DND-41 (cell line): ENCODE results near the gene PLA1A.
"Not testable (repeated sequence)": the region's sequence is repeated elsewhere in the genome, so short reads cannot be mapped to it uniquely, and the experiment has no call there.

ENCODE experiments used
- ATAC-seq: fragments of 200-7000 bp; cut with Tn5 transposase; 3 replicates; pipeline ENCODE4 v1.9.1; 2021; ENCODE audit warnings: low read depth; ENCODE audit not compliant: insufficient read depth
- DNase-seq: peaks from one replicate; pipeline ENCODE4 v3.0.0-alpha.2; 2020
- H2AFZ ChIP-seq: 2 replicates; pipeline ENCODE4 v1.6.0; 2012; ENCODE audit warnings: low read depth, low read length
- H3K27ac ChIP-seq: 2 replicates; pipeline ENCODE4 v1.5.1; 2012; ENCODE audit warnings: low read length, inconsistent platforms
- H3K27me3 ChIP-seq: fragments of 200-600 bp; sonication (generic); 2 replicates; pipeline ENCODE4 v1.6.0; 2012; ENCODE audit warnings: low read length, mild to moderate bottlenecking, inconsistent platforms; ENCODE audit not compliant: insufficient read depth, poor library complexity
- H3K36me3 ChIP-seq: 2 replicates; pipeline ENCODE4 v1.5.1; 2012; ENCODE audit warnings: low read length, inconsistent platforms; ENCODE audit not compliant: insufficient read depth
- H3K4me1 ChIP-seq: 2 replicates; pipeline ENCODE4 v1.5.1; 2012; ENCODE audit warnings: mild to moderate bottlenecking, low read length; ENCODE audit not compliant: insufficient read depth
- H3K4me2 ChIP-seq: 2 replicates; pipeline ENCODE4 v1.6.0; 2012; ENCODE audit warnings: mild to moderate bottlenecking, moderate library complexity, low read length, inconsistent platforms; ENCODE audit not compliant: insufficient read depth
- H3K4me3 ChIP-seq, 2 experiments: fragments of 200-600 bp in 1 of 2; shearing (Covaris generic) in 1 of 2; 2 replicates each; pipeline ENCODE4 v1.5.1; 2012 to 2016; ENCODE audit warnings: inconsistent platforms in 2 of 2, low read length in 2 of 2, mild to moderate bottlenecking in 2 of 2, low read depth in 1 of 2, moderate library complexity in 1 of 2
- H3K79me2 ChIP-seq: 2 replicates; pipeline ENCODE4 v1.6.0; 2012; ENCODE audit warnings: low read length, inconsistent platforms; ENCODE audit not compliant: insufficient read depth
- H3K9ac ChIP-seq: 2 replicates; pipeline ENCODE4 v1.6.0; 2012; ENCODE audit warnings: low read depth, mild to moderate bottlenecking, inconsistent platforms, low read length, moderate library complexity
- H3K9me3 ChIP-seq: 2 replicates; pipeline ENCODE4 v1.5.1; 2012; ENCODE audit warnings: low read length, moderate library complexity, mild to moderate bottlenecking, inconsistent platforms; ENCODE audit not compliant: insufficient read depth, severe bottlenecking
- H4K20me1 ChIP-seq: 2 replicates; pipeline ENCODE4 v1.6.0; 2012; ENCODE audit warnings: low read length; ENCODE audit not compliant: insufficient read depth
- CTCF ChIP-seq: IDR thresholded peaks from 2 replicates; pipeline ENCODE4 v1.5.1; 2012; ENCODE audit warnings: borderline replicate concordance, low read length, moderate library complexity, mild to moderate bottlenecking; ENCODE audit not compliant: poor library complexity, severe bottlenecking; ENCODE audit errors: extremely low read depth
- EZH2 ChIP-seq: IDR thresholded peaks from 3 replicates; pipeline ENCODE4 v1.6.1; 2012; ENCODE audit warnings: borderline replicate concordance, low read depth, mild to moderate bottlenecking, moderate library complexity, low read length, inconsistent platforms; ENCODE audit not compliant: severe bottlenecking

Gene PLA1A

DNA sequence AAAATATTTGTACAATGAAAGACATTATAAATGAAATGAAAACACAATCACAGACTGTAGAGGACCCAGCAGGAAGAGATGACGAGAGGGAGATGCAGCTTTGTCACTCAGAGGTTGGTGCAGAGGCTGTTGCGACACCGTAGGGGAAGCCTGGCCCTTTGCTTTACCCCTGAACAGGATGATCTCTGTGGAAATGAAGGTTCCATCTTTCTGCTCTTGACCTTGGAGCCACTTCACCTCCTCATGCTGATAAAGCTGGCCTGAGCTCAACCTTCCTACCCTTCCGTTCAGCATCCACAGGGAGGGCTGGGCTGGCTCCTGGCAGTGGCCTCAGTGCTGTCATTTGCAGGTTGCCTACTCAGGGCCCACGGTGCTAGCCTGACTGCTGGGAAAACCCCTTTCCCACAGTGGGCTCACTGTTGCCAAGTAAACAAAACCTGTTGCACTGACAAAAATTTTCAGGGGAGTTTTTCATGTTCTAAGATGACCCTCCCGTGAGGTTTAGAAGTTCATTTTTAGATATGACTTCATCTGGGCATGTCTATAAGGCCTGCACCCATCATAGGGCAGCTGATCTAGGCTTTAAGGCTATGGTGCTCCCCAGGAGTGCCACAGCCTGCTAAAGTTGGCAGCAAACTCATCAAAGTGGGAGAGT is 35.3 kb upstream of the PLA1A start:
- no peak for ATAC-seq
- Histone ChIP-seq H3K4me3 (no peak overlapping the region), H3K27ac (no peak overlapping the region), H3K9ac (no peak overlapping the region), H3K79me2 (no peaks in the 10 kb centered on the region), H4K20me1 (no peaks in the 10 kb centered on the region), H3K36me3 (no peaks in the 10 kb centered on the region), H3K27me3 (no peaks in the 10 kb centered on the region), H2AFZ (no peak overlapping the region), H3K4me2 (no peak overlapping the region), H3K9me3 (no peaks in the 10 kb centered on the region), H3K4me1 (no peaks in the 10 kb centered on the region)
- no peak for TF ChIP-seq CTCF
- no peak for DNase-seq

- H4K20me1 ChIP-seq, H3K4me2 ChIP-seq, H3K4me3 ChIP-seq, H3K9me3 ChIP-seq, H3K4me1 ChIP-seq, DNase-seq, H3K79me2 ChIP-seq, H3K36me3 ChIP-seq, H2AFZ ChIP-seq, H3K27ac ChIP-seq, ATAC-seq, H3K27me3 ChIP-seq, H3K9ac ChIP-seq: not testable (repeated sequence)
Observed at GRCh38 chr3:119563334-119563733, 34.4 kb upstream of the PLA1A start.

- DNase-seq (no peak), ATAC-seq (no peak)
- Histone ChIP-seq H4K20me1 (no peaks in the 10 kb centered on the region), H3K27me3 (no peaks in the 10 kb centered on the region), H3K4me1 (no peaks in the 10 kb centered on the region), H3K27ac (no peak overlapping the region), H3K4me2 (no peak overlapping the region), H2AFZ (no peak overlapping the region), H3K9ac (no peak overlapping the region), H3K9me3 (no peaks in the 10 kb centered on the region), H3K36me3 (no peaks in the 10 kb centered on the region), H3K79me2 (no peaks in the 10 kb centered on the region), H3K4me3 (no peak overlapping the region)
- TF ChIP-seq EZH2 (no peak), CTCF (no peak)
Observed at GRCh38 chr3:119569156-119569555, 28.5 kb upstream of the PLA1A start.

- Histone ChIP-seq H3K9me3 (no peaks in the 10 kb centered on the region), H3K27me3 (no peaks in the 10 kb centered on the region), H3K27ac (no peak overlapping the region), H3K9ac (no peak overlapping the region), H3K4me3 (no peak overlapping the region), H3K79me2 (no peaks in the 10 kb centered on the region), H3K36me3 (no peaks in the 10 kb centered on the region), H3K4me2 (no peak overlapping the region), H2AFZ (no peak overlapping the region), H4K20me1 (no peaks in the 10 kb centered on the region), H3K4me1 (no peaks in the 10 kb centered on the region)
- TF ChIP-seq EZH2, result no peak
- no peak for TF ChIP-seq CTCF
- ATAC-seq (no peak), DNase-seq (no peak)
Observed at GRCh38 chr3:119570229-119570628, 27.5 kb upstream of the PLA1A start.
